PC-3 (cell line): ENCODE results near the gene ZNF132. TPM values are rescaled to one million over a fixed set of nuclear protein-coding genes. Genes with fewer than 3 reads are reported as not detected.

ENCODE experiments used
- ATAC-seq: fragments of 200-7000 bp; cut with Tn5 transposase; 2 replicates; pipeline ENCODE4 v1.9.1; 2020; ENCODE audit warnings: mild to moderate bottlenecking, moderate library complexity
- BruUV-seq: library from RNA; stranded (reverse); fragments of 400-500 nt; replicated peaks from 2 replicates; lab custom pipeline; 2021; lab: Mats Ljungman, UMichigan
- CTCF ChIA-PET: fragments of 300-600 bp; sonication (Branson Sonifier 250); formaldehyde crosslinking; loops from one replicate; lab custom pipeline; 2022; ENCODE audit warnings: antibody characterized with exemption; lab: Charles Lee
- POLR2A ChIA-PET: fragments of 300-600 bp; sonication (Branson Sonifier 250); formaldehyde crosslinking; loops from one replicate; lab custom pipeline; 2022; ENCODE audit warnings: antibody characterized with exemption; ENCODE audit not compliant: unreplicated experiment; lab: Charles Lee
- DNase-seq: peaks from one replicate; pipeline ENCODE4 v3.0.0-alpha.2; 2015
- H2AFZ ChIP-seq: fragments of 300-600 bp; sonication (generic); 2 replicates; pipeline ENCODE4 v1.6.0; 2016; ENCODE audit warnings: antibody characterized with exemption, low read length
- H3F3A ChIP-seq: fragments of 300-600 bp; sonication (generic); one replicate; pipeline ENCODE4 v1.6.0; 2017; ENCODE audit warnings: antibody characterized with exemption, low read length, control low read depth, mild to moderate bottlenecking; ENCODE audit not compliant: unreplicated experiment
- H3K27ac ChIP-seq: fragments of 300-600 bp; sonication (generic); 2 replicates; pipeline ENCODE4 v1.5.1; 2016; ENCODE audit warnings: mild to moderate bottlenecking, low read length
- H3K27me3 ChIP-seq: fragments of 300-600 bp; sonication (generic); 2 replicates; pipeline ENCODE4 v1.6.1; 2016; ENCODE audit warnings: low read length, mixed read lengths
- H3K36me3 ChIP-seq: fragments of 300-600 bp; sonication (generic); 2 replicates; pipeline ENCODE4 v1.6.1; 2016; ENCODE audit warnings: low read depth, mixed run types, low read length, mixed read lengths
- H3K4me1 ChIP-seq: fragments of 300-600 bp; sonication (generic); 2 replicates; pipeline ENCODE4 v1.5.1; 2016; ENCODE audit warnings: low read length; ENCODE audit not compliant: insufficient read depth
- H3K4me2 ChIP-seq: fragments of 300-600 bp; sonication (generic); 2 replicates; pipeline ENCODE4 v1.6.0; 2016; ENCODE audit warnings: low read length
- H3K4me3 ChIP-seq: fragments of 300-600 bp; sonication (generic); 2 replicates; pipeline ENCODE4 v1.5.1; 2016; ENCODE audit warnings: mild to moderate bottlenecking, low read length, mixed read lengths
- H3K79me2 ChIP-seq: fragments of 300-600 bp; sonication (generic); 2 replicates; pipeline ENCODE4 v1.6.1; 2017; ENCODE audit warnings: low read length, mixed read lengths
- H3K9ac ChIP-seq: fragments of 300-600 bp; sonication (generic); 2 replicates; pipeline ENCODE4 v1.6.0; 2016; ENCODE audit warnings: mild to moderate bottlenecking, low read length
- H3K9me2 ChIP-seq: fragments of 300-600 bp; sonication (generic); replicated peaks from 2 replicates; pipeline ENCODE4 v1.6.1; 2016; ENCODE audit warnings: mixed run types, low read length, mixed read lengths
- H3K9me3 ChIP-seq: fragments of 300-600 bp; sonication (generic); 2 replicates; pipeline ENCODE4 v1.6.1; 2016; ENCODE audit warnings: low read length, mixed read lengths
- H4K20me1 ChIP-seq: fragments of 300-600 bp; sonication (generic); 2 replicates; pipeline ENCODE4 v1.6.1; 2016; ENCODE audit warnings: low read length, mixed read lengths
- CTCF ChIP-seq: fragments of 300-600 bp; sonication (generic); conservative IDR thresholded peaks from 2 replicates; pipeline ENCODE4 v1.5.1; 2017; ENCODE audit warnings: antibody characterized with exemption, low read depth, mild to moderate bottlenecking, low read length
- EZH2 ChIP-seq: fragments of 300-600 bp; sonication (generic); IDR thresholded peaks from one replicate; pipeline ENCODE4 v1.6.1; 2017; ENCODE audit warnings: antibody characterized with exemption, mild to moderate bottlenecking, low read length; ENCODE audit not compliant: unreplicated experiment
- EZH2phosphoT487 ChIP-seq: fragments of 300-600 bp; sonication (generic); IDR thresholded peaks from 2 replicates; pipeline ENCODE4 v1.6.1; 2018; ENCODE audit warnings: mild to moderate bottlenecking, antibody characterized with exemption, low read length, borderline replicate concordance
- intact Hi-C: fragments of 100-400 bp; cut with micrococcal nuclease; formaldehyde crosslinking; loops from 2 replicates; pipeline ENCODE4 v1.9.0; 2023
- total RNA-seq: library from RNA; depleted of rRNA; stranded (reverse); fragments of >200 nt; gene quantifications from 2 replicates; pipeline ENCODE4 v1.2.3, GENCODE V29; 2014

Gene ZNF132
- total RNA-seq, 1 experiment from 2014 or later: not detected

GRCh38 chr19:58482372-58482771 lies 42.4 kb upstream of the ZNF132 start:
- H3K4me2 ChIP-seq: no peak overlapping the region
- no peaks in the 10 kb centered on the region for H3F3A ChIP-seq
- no peak for TF ChIP-seq EZH2phosphoT487
- TF ChIP-seq EZH2: no peak
- no peak for TF ChIP-seq CTCF
- no peaks in the 10 kb centered on the region for H3K4me1 ChIP-seq
- H3K36me3 ChIP-seq: peaks cover 4% of the 10 kb centered on the region; the same call in 1 of the 2 replicates
- H3K9me3 ChIP-seq: no peaks in the 10 kb centered on the region
- H3K9ac ChIP-seq: no peak overlapping the region
- no TSS peak for BruUV-seq
- no peaks in the 10 kb centered on the region for H3K79me2 ChIP-seq
- CTCF ChIA-PET: no interaction called here
- H3K9me2 ChIP-seq: no peaks in the 10 kb centered on the region
- H4K20me1 ChIP-seq: no peaks in the 10 kb centered on the region
- no peak overlapping the region for H3K27ac ChIP-seq
- H3K27me3 ChIP-seq: no peaks in the 10 kb centered on the region
- ATAC-seq (no peak), DNase-seq (no peak)
- H2AFZ ChIP-seq: no peak overlapping the region
- H3K4me3 ChIP-seq: no peak overlapping the region
- POLR2A ChIA-PET: no interaction called here
- intact Hi-C loops: no loop called here

GRCh38 chr19:58480831-58481230 lies 40.9 kb upstream of the ZNF132 start:
- peaks cover 4% of the 10 kb centered on the region; the same call in 1 of the 2 replicates for H3K36me3 ChIP-seq
- H3F3A ChIP-seq: no peaks in the 10 kb centered on the region
- H3K4me1 ChIP-seq: peaks cover 8% of the 10 kb centered on the region
- no peak overlapping the region for H3K9ac ChIP-seq
- no TSS peak for BruUV-seq
- no peak overlapping the region for H2AFZ ChIP-seq
- intact Hi-C loops: no loop called here
- no peak overlapping the region for H3K4me2 ChIP-seq
- ATAC-seq (no peak), DNase-seq (no peak)
- ChIA-PET POLR2A (no interaction called here), CTCF (no interaction called here)
- TF ChIP-seq EZH2phosphoT487: no peak
- TF ChIP-seq CTCF: no peak
- no peak for TF ChIP-seq EZH2
- no peaks in the 10 kb centered on the region for H3K27me3 ChIP-seq
- H4K20me1 ChIP-seq: no peaks in the 10 kb centered on the region
- H3K9me3 ChIP-seq: no peaks in the 10 kb centered on the region
- no peaks in the 10 kb centered on the region for H3K9me2 ChIP-seq
- no peak overlapping the region for H3K27ac ChIP-seq
- H3K79me2 ChIP-seq: no peaks in the 10 kb centered on the region
- no peak overlapping the region for H3K4me3 ChIP-seq

GRCh38 chr19:58480481-58480830 lies 40.5 kb upstream of the ZNF132 start:
- H3K9ac ChIP-seq: no peak overlapping the region

More at GRCh38 chr19:58480481-58480830, 40.5 kb upstream of the ZNF132 start:
- Histone ChIP-seq H3K79me2 (no peaks in the 10 kb centered on the region), H4K20me1 (no peaks in the 10 kb centered on the region), H3K4me1 (peaks cover 9% of the 10 kb centered on the region), H3K4me3 (no peak overlapping the region), H3F3A (no peaks in the 10 kb centered on the region), H3K9me2 (no peaks in the 10 kb centered on the region), H3K27ac (no peak overlapping the region), H3K36me3 (peaks cover 4% of the 10 kb centered on the region; the same call in 1 of the 2 replicates), H3K27me3 (no peaks in the 10 kb centered on the region), H3K9me3 (no peaks in the 10 kb centered on the region), H3K4me2 (no peak overlapping the region), H2AFZ (no peak overlapping the region)
- TF ChIP-seq CTCF: no peak
- intact Hi-C loops: no loop called here
- BruUV-seq: no TSS peak
- ChIA-PET POLR2A (no interaction called here), CTCF (no interaction called here)
- ATAC-seq (no peak), DNase-seq (no peak)
